ENCODE results near the gene TMEM72. TPM values are rescaled to one million over a fixed set of nuclear protein-coding genes. Genes with fewer than 3 reads are reported as not detected.

TMEM72 gene
- total RNA-seq, 1 experiment from 2014 or later = not detected

DNA sequence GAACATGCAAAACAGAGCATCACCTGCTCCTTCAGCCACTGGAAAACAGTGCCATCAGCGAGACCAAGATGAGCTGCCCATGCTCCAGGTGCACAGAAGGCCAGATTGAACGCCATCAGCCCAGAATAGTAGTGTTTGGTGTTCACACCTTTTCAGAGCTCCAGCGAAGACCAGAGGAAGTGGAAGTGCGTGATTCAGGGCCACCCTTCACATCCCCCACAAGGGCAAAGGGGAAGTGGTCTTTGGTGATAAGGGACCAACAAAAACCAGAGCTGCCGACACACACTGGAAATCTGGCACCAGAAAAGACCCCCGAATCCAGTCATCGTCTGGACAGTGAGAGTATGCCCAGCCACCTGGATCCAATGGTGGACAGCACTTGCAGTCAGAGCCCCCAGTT is 29.5 kb upstream of the TMEM72 start:
- H3K79me2 ChIP-seq (ENCODE audit: low read length) = no peaks in the 10 kb centered on the region
- H3K9ac ChIP-seq (ENCODE audit: low read length) = no peak overlapping the region
- no peak overlapping the region for H3K4me2 ChIP-seq (ENCODE audit: low read length)
- DNase-seq = no peak
- H2AFZ ChIP-seq (ENCODE audit: low read length) = no peak overlapping the region
- TF ChIP-seq EZH2 (IDR thresholded peaks at IDR 0.05; ENCODE audit: low read length, unreplicated experiment) (no peak), CTCF (conservative IDR thresholded peaks at IDR 0.05; ENCODE audit: low read depth, low read length) (no peak), EZH2phosphoT487 (IDR thresholded peaks at IDR 0.05; ENCODE audit: borderline replicate concordance, low read length) (no peak)
- no peaks in the 10 kb centered on the region for H3K9me3 ChIP-seq (ENCODE audit: low read length)
- no peaks in the 10 kb centered on the region for H3F3A ChIP-seq (ENCODE audit: low read length, unreplicated experiment)
- intact Hi-C loops (cut with micrococcal nuclease) = no loop called here
- no peaks in the 10 kb centered on the region for H3K9me2 ChIP-seq (replicated peaks; ENCODE audit: low read length)
- H3K27ac ChIP-seq (ENCODE audit: low read length) = no peak overlapping the region
- peaks cover 74% of the 10 kb centered on the region for H3K27me3 ChIP-seq (ENCODE audit: low read length)
- ChIA-PET CTCF (no interaction called here), POLR2A (ENCODE audit: unreplicated experiment) (no interaction called here)
- ATAC-seq = no peak
- no peaks in the 10 kb centered on the region for H3K36me3 ChIP-seq (ENCODE audit: low read depth, low read length)
- BruUV-seq (replicated peaks) = no TSS peak
- H3K4me1 ChIP-seq (ENCODE audit: insufficient read depth, low read length) = no peaks in the 10 kb centered on the region
- no peak overlapping the region for H3K4me3 ChIP-seq (ENCODE audit: low read length)
- H4K20me1 ChIP-seq (ENCODE audit: low read length) = no peaks in the 10 kb centered on the region

- Histone ChIP-seq H3K27me3 (ENCODE audit: low read length) (peaks cover 74% of the 10 kb centered on the region), H4K20me1 (ENCODE audit: low read length) (no peaks in the 10 kb centered on the region), H3K9me2 (replicated peaks; ENCODE audit: low read length) (no peaks in the 10 kb centered on the region), H3K4me3 (ENCODE audit: low read length) (no peak overlapping the region), H3K9ac (ENCODE audit: low read length) (no peak overlapping the region), H3K9me3 (ENCODE audit: low read length) (no peaks in the 10 kb centered on the region), H3K4me1 (ENCODE audit: insufficient read depth, low read length) (no peaks in the 10 kb centered on the region), H3K79me2 (ENCODE audit: low read length) (no peaks in the 10 kb centered on the region), H3F3A (ENCODE audit: low read length, unreplicated experiment) (no peaks in the 10 kb centered on the region), H2AFZ (ENCODE audit: low read length) (no peak overlapping the region), H3K36me3 (ENCODE audit: low read depth, low read length) (no peaks in the 10 kb centered on the region), H3K4me2 (ENCODE audit: low read length) (no peak overlapping the region), H3K27ac (ENCODE audit: low read length) (no peak overlapping the region)
- POLR2A ChIA-PET (ENCODE audit: unreplicated experiment) = no interaction called here
- intact Hi-C loops (cut with micrococcal nuclease) = no loop called here
- CTCF ChIA-PET = no interaction called here
- TF ChIP-seq EZH2 (IDR thresholded peaks at IDR 0.05; ENCODE audit: low read length, unreplicated experiment) (no peak), CTCF (conservative IDR thresholded peaks at IDR 0.05; ENCODE audit: low read depth, low read length) (no peak), EZH2phosphoT487 (IDR thresholded peaks at IDR 0.05; ENCODE audit: borderline replicate concordance, low read length) (no peak)
- no peak for DNase-seq
- no peak for ATAC-seq
- BruUV-seq (replicated peaks) = no TSS peak
Observed at GRCh38 chr10:44882166-44882720, 28.9 kb upstream of the TMEM72 start.

GRCh38 chr10:44883593-44884331 is 27.4 kb upstream of the TMEM72 start:
- peaks cover 69% of the 10 kb centered on the region for H3K27me3 ChIP-seq (ENCODE audit: low read length)
- no peaks in the 10 kb centered on the region for H3K4me1 ChIP-seq (ENCODE audit: insufficient read depth, low read length)
- intact Hi-C loops (cut with micrococcal nuclease) = no loop called here
- POLR2A ChIA-PET (ENCODE audit: unreplicated experiment) = no interaction called here
- H4K20me1 ChIP-seq (ENCODE audit: low read length) = no peaks in the 10 kb centered on the region
- TF ChIP-seq EZH2 (IDR thresholded peaks at IDR 0.05; ENCODE audit: low read length, unreplicated experiment) (no peak), EZH2phosphoT487 (IDR thresholded peaks at IDR 0.05; ENCODE audit: borderline replicate concordance, low read length) (no peak), CTCF (conservative IDR thresholded peaks at IDR 0.05; ENCODE audit: low read depth, low read length) (no peak)
- H3K9me2 ChIP-seq (replicated peaks; ENCODE audit: low read length) = no peaks in the 10 kb centered on the region
- H3K27ac ChIP-seq (ENCODE audit: low read length) = no peak overlapping the region
- no peaks in the 10 kb centered on the region for H3K9me3 ChIP-seq (ENCODE audit: low read length)
- no peak overlapping the region for H3K9ac ChIP-seq (ENCODE audit: low read length)
- H3K36me3 ChIP-seq (ENCODE audit: low read depth, low read length) = no peaks in the 10 kb centered on the region
- no peaks in the 10 kb centered on the region for H3F3A ChIP-seq (ENCODE audit: low read length, unreplicated experiment)
- no peak overlapping the region for H2AFZ ChIP-seq (ENCODE audit: low read length)
- H3K4me2 ChIP-seq (ENCODE audit: low read length) = no peak overlapping the region
- no TSS peak for BruUV-seq (replicated peaks)
- DNase-seq (no peak), ATAC-seq (no peak)
- no peaks in the 10 kb centered on the region for H3K79me2 ChIP-seq (ENCODE audit: low read length)
- CTCF ChIA-PET = no interaction called here
- no peak overlapping the region for H3K4me3 ChIP-seq (ENCODE audit: low read length)

Measured in PC-3 (cell line).